ENCODE data around the gene KRTAP5-5.

- no peak for TF ChIP-seq POLR2AphosphoS5 (IDR thresholded peaks at IDR 0.05; ENCODE audit: borderline replicate concordance, low read depth, low read length)
- TF ChIP-seq EZH2 (IDR thresholded peaks at IDR 0.05): no peak
Observed at GRCh38 chr11:1600626-1601025, 28.9 kb upstream of the KRTAP5-5 start.

Measured in SK-N-MC (cell line).